Hematopoietic multipotent progenitor cell treated with erythropoietin and hydrocortisone succinate and interleukin-3 and kit ligand, for 15 days (in vitro differentiated cells): ENCODE measurements around the gene ZPR1.
"Not testable (repeated sequence)": the region's sequence is repeated elsewhere in the genome, so short reads cannot be mapped to it uniquely, and the experiment has no call there.

ENCODE experiments used
- DNase-seq: peaks from one replicate; pipeline ENCODE4 v3.0.0-alpha.2; 2015; ENCODE audit warnings: low spot score

The ZPR1 gene

GRCh38 chr11:116787786-116788486 is at the start of gene ZPR1:
Gene ZPR1, minus strand, starts transcription at chr11:116788023. Its CDS starts 33 bp downstream, at chr11:116787990.
- peak; percentile 84 for DNase-seq

- DNase-seq: no peak
Observed at GRCh38 chr11:116836632-116836991, 48.8 kb upstream of the ZPR1 start.

- peak; percentile 38 for DNase-seq
Observed at GRCh38 chr11:116835791-116836631, 48.2 kb upstream of the ZPR1 start.

GRCh38 chr11:116835042-116835772 is 47.4 kb upstream of the ZPR1 start:
- DNase-seq: no peak

- DNase-seq: not testable (repeated sequence)
Observed at GRCh38 chr11:116834535-116835041, 46.8 kb upstream of the ZPR1 start.

GRCh38 chr11:116833816-116834534 is 46.2 kb upstream of the ZPR1 start:
- DNase-seq: no peak

- no peak for DNase-seq
Observed at GRCh38 chr11:116833491-116833815, 45.6 kb upstream of the ZPR1 start.

GRCh38 chr11:116832350-116833290 is 44.8 kb upstream of the ZPR1 start:
- no peak for DNase-seq

GRCh38 chr11:116831790-116832349 is 44.0 kb upstream of the ZPR1 start:
- DNase-seq: no peak

GRCh38 chr11:116830184-116830912 is 42.5 kb upstream of the ZPR1 start:
- no peak for DNase-seq

- no peak for DNase-seq
Observed at GRCh38 chr11:116829525-116830183, 41.8 kb upstream of the ZPR1 start, which contains the start of gene APOC3. Gene APOC3, plus strand, starts transcription at chr11:116829907. Its CDS starts 676 bp downstream, at chr11:116830583.

- no peak for DNase-seq
Observed at GRCh38 chr11:116828632-116829524, 41.1 kb upstream of the ZPR1 start.

- no peak for DNase-seq
Observed at GRCh38 chr11:116827461-116827860, 39.6 kb upstream of the ZPR1 start.

GRCh38 chr11:116826751-116827431 is 39.1 kb upstream of the ZPR1 start:
- DNase-seq: no peak

GRCh38 chr11:116825854-116826750 is 38.3 kb upstream of the ZPR1 start:
- DNase-seq: no peak

GRCh38 chr11:116825434-116825833 is 37.6 kb upstream of the ZPR1 start:
- no peak for DNase-seq
